Immature natural killer cell (primary cell): Measurements from ENCODE around the gene GNAL. TPM values are rescaled to one million over a fixed set of nuclear protein-coding genes. Genes with fewer than 3 reads are reported as not detected.
"Not testable (repeated sequence)": the region's sequence is repeated elsewhere in the genome, so short reads cannot be mapped to it uniquely, and the experiment has no call there.

Experiments
- DNase-seq, 3 donors: peaks; one replicate each; pipeline ENCODE4 v3.0.0; 2022; ENCODE audit warnings: mixed read lengths in 1 of 3
- H3K27ac Mint-ChIP-seq, 6 donors: one replicate each; pipeline ENCODE4 v1.8.0; 2020; ENCODE audit warnings: mixed read lengths in 6 of 6, mild to moderate bottlenecking in 5 of 6, inconsistent platforms in 4 of 6, moderate library complexity in 3 of 6
- H3K27me3 Mint-ChIP-seq, 3 donors: one replicate each; pipeline ENCODE4 v1.8.0; 2020 to 2021; ENCODE audit warnings: low read depth in 3 of 3, mild to moderate bottlenecking in 3 of 3, mixed read lengths in 3 of 3, moderate library complexity in 3 of 3, inconsistent platforms in 1 of 3
- H3K36me3 Mint-ChIP-seq, 3 donors: one replicate each; pipeline ENCODE4 v1.8.0; 2020; ENCODE audit warnings: mixed read lengths in 3 of 3, inconsistent platforms in 2 of 3, mild to moderate bottlenecking in 2 of 3
- H3K4me1 Mint-ChIP-seq, 2 donors: one replicate each; pipeline ENCODE4 v1.8.0; 2020; ENCODE audit warnings: inconsistent platforms in 2 of 2, mild to moderate bottlenecking in 2 of 2, mixed read lengths in 2 of 2, moderate library complexity in 1 of 2
- H3K4me3 Mint-ChIP-seq, 5 donors: one replicate each; pipeline ENCODE4 v1.8.0; 2020; ENCODE audit warnings: mild to moderate bottlenecking in 5 of 5, mixed read lengths in 5 of 5, inconsistent platforms in 3 of 5, moderate library complexity in 3 of 5
- H3K9me3 Mint-ChIP-seq, 6 donors: one replicate each; pipeline ENCODE4 v1.8.0; 2020; ENCODE audit warnings: mild to moderate bottlenecking in 6 of 6, mixed read lengths in 6 of 6, inconsistent platforms in 4 of 6, moderate library complexity in 3 of 6
- polyA plus RNA-seq, 3 donors: library from polyadenylated mRNA; unstranded; fragments of 300-500 nt; fragmentation: Illumina TruSeq; gene quantifications; one replicate each; pipeline ENCODE4 v1.2.3, GENCODE V29; 2021

Gene GNAL
- polyA plus RNA-seq, 3 donors from 2014 or later: 4.1 to 4.9 (median 4.2) TPM

GRCh38 chr18:11883153-11883552, 194.1 kb downstream of the GNAL start:
- no peak overlapping the region for H3K4me3 Mint-ChIP-seq
- peaks cover 0 to 2% of the 10 kb centered on the region in 2 donors for H3K4me1 Mint-ChIP-seq
- no peak for DNase-seq
- H3K27me3 Mint-ChIP-seq: peaks cover 0 to 4% (median 0%) of the 10 kb centered on the region in 3 donors
- peak overlapping the region in 2 of 6 donors; percentile 52 to 53 for H3K27ac Mint-ChIP-seq
- no peaks in the 10 kb centered on the region for H3K9me3 Mint-ChIP-seq
- H3K36me3 Mint-ChIP-seq: peaks cover 15 to 39% (median 21%) of the 10 kb centered on the region in 3 donors

DNA sequence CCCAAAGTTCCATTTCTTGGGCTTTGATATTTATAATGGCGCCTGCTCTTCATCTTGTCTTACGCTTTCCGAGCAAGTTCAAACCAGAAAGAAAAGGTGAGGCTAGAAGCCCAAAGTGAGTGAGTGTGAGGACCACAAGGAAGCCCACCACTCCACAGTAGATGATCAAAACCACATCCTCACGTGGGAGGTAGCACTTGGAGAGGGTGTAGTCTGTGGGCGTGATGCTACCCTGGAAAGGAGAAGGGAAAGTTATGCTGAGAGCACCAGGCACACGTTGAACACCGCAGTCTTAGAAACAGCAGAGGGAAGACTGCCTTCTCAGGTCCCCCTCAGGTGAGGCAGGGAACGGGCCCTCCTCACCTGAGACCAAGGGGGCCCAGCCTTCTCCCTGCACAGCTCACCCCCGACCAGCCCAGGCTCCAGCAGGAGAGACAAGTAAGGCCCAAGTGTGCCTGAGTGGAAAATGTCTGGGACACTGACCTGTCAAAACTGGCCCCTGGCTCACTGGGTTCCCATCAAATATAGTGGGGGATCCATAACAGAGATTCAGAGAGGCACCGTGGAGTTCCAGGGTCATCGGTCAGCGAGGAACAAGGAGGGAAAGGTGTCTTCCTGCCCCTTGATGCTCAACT, 195.4 kb downstream of the GNAL start:
- Mint-ChIP-seq H3K4me1 (peaks cover 0 to 2% of the 10 kb centered on the region in 2 donors), H3K36me3 (peaks cover 15 to 45% (median 21%) of the 10 kb centered on the region in 3 donors), H3K27ac (no peak overlapping the region), H3K4me3 (no peak overlapping the region), H3K27me3 (peaks cover 0 to 4% (median 0%) of the 10 kb centered on the region in 3 donors), H3K9me3 (no peaks in the 10 kb centered on the region)
- no peak for DNase-seq

- H3K4me1 Mint-ChIP-seq: peaks cover 0 to 2% of the 10 kb centered on the region in 2 donors
- peaks cover 15 to 46% (median 21%) of the 10 kb centered on the region in 3 donors for H3K36me3 Mint-ChIP-seq
- DNase-seq: no peak
- H3K4me3 Mint-ChIP-seq: no peak overlapping the region
- no peak overlapping the region for H3K27ac Mint-ChIP-seq
- peaks cover 0 to 5% (median 0%) of the 10 kb centered on the region in 3 donors for H3K27me3 Mint-ChIP-seq
- H3K9me3 Mint-ChIP-seq: no peaks in the 10 kb centered on the region
These were observed 196.3 kb downstream of the GNAL start for GRCh38 chr18:11885278-11885947.

DNA sequence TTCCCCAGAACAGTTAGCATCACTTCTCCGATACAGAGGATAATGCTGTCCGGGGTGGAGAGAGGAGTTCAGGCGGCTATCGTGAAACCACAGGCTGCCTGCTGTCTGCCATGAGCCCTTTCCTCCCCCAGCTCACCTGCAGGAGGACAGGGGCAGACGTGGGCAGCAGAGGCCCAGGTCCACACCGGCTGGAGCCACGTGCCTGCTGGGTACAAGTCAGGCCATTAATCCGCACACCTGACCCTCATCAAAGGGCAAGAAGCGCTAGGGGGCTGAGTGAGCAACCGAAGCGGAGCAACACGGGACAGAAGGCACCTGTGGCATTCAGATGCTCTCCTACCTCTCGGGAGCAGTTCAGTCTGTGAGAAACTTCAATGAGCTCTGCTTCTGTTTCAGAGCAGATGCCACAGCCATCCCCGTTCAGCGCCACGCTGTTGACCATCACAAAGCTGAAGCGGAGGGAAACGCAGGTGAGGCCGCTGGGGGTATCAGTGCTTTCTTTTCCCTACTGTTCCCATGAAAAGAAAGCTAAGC, 197.6 kb downstream of the GNAL start:
- no peak overlapping the region for H3K27ac Mint-ChIP-seq
- H3K4me1 Mint-ChIP-seq: peaks cover 0 to 2% of the 10 kb centered on the region in 2 donors

GRCh38 chr18:11887328-11888128, 198.5 kb downstream of the GNAL start:
- DNase-seq: no peak
- H3K4me1 Mint-ChIP-seq: peaks cover 0 to 2% of the 10 kb centered on the region in 2 donors
- peaks cover 0 to 3% (median 0%) of the 10 kb centered on the region in 3 donors for H3K27me3 Mint-ChIP-seq
- H3K36me3 Mint-ChIP-seq: peaks cover 14 to 38% (median 18%) of the 10 kb centered on the region in 3 donors
- peak overlapping the region in 2 of 6 donors; percentile 20 to 73 for H3K27ac Mint-ChIP-seq
- H3K9me3 Mint-ChIP-seq: no peaks in the 10 kb centered on the region
- no peak overlapping the region for H3K4me3 Mint-ChIP-seq

More for the DNA sequence above, 197.6 kb downstream of the GNAL start:
- DNase-seq: no peak
- no peaks in the 10 kb centered on the region for H3K9me3 Mint-ChIP-seq
- H3K27me3 Mint-ChIP-seq: peaks cover 0 to 5% (median 0%) of the 10 kb centered on the region in 3 donors
- no peak overlapping the region for H3K4me3 Mint-ChIP-seq
- H3K36me3 Mint-ChIP-seq: peaks cover 18 to 42% (median 18%) of the 10 kb centered on the region in 3 donors

DNA sequence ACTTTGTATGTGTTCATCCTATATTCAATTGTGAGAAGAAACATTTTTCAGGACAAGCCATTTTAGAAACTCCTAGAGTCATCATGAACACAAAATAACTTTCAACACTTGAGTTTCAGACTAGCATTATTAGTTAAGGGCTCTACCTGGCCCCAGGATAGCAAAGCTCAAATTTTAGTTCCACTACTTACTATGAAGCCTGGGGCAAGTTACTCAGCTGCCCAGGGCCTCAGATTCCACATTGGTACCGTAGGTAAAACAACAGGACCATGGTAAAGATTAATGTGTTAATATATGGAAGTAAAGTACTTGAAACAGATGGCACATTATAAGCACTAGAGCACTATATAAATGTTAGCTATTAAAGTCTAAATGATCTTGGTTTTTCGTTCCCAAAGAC, 199.7 kb downstream of the GNAL start:
- Mint-ChIP-seq H3K27me3 (peaks cover 0 to 3% (median 0%) of the 10 kb centered on the region in 3 donors), H3K9me3 (no peaks in the 10 kb centered on the region), H3K4me3 (no peak overlapping the region), H3K27ac (no peak overlapping the region), H3K4me1 (peaks cover 0 to 2% of the 10 kb centered on the region in 2 donors), H3K36me3 (peaks cover 16 to 40% (median 23%) of the 10 kb centered on the region in 3 donors)
- no peak for DNase-seq

- Mint-ChIP-seq H3K9me3 (no peaks in the 10 kb centered on the region), H3K4me3 (no peak overlapping the region), H3K36me3 (peaks cover 16 to 41% (median 22%) of the 10 kb centered on the region in 3 donors), H3K27me3 (peaks cover 0 to 3% (median 0%) of the 10 kb centered on the region in 3 donors), H3K27ac (no peak overlapping the region), H3K4me1 (peaks cover 0 to 2% of the 10 kb centered on the region in 2 donors)
- no peak for DNase-seq
These were observed 200.2 kb downstream of the GNAL start for GRCh38 chr18:11889284-11889683.

DNA sequence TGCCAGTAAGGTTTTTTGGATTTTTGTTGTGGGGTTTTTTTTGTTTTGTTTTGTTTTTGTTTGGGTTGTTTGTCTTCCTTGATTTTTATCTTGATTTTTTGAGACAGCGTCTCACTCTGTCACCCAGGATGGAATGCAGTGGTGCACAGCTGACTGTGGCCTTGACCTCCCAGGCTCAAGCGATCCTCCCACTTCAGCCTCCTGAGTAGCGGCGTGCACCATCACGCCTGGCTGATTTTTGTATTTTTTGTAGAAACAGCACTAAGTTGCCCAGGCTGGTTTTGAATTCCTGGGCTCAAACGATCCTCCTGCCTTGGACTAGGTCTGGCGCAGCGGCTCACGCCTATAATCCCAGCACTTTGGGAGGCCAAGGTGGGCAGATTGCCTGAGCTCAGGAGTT, 202.7 kb downstream of the GNAL start:
- Mint-ChIP-seq H3K36me3 (peaks cover 16 to 38% (median 26%) of the 10 kb centered on the region in 3 donors), H3K27ac (no peak overlapping the region), H3K4me3 (no peak overlapping the region), H3K27me3 (peaks cover 0 to 2% (median 0%) of the 10 kb centered on the region in 3 donors), H3K4me1 (no peaks in the 10 kb centered on the region), H3K9me3 (no peaks in the 10 kb centered on the region)
- DNase-seq: no peak

GRCh38 chr18:11892438-11892837, 203.4 kb downstream of the GNAL start:
- not testable (repeated sequence) for H3K4me1 Mint-ChIP-seq, DNase-seq, H3K4me3 Mint-ChIP-seq, H3K9me3 Mint-ChIP-seq, H3K27me3 Mint-ChIP-seq, H3K27ac Mint-ChIP-seq
- H3K36me3 Mint-ChIP-seq: peaks cover 12 to 40% (median 26%) of the 10 kb centered on the region in 3 donors

- peaks cover 3 to 31% (median 26%) of the 10 kb centered on the region in 3 donors for H3K36me3 Mint-ChIP-seq
- H3K4me3 Mint-ChIP-seq: no peak overlapping the region
- no peak for DNase-seq
- peaks cover 6 to 17% of the 10 kb centered on the region in 2 donors for H3K4me1 Mint-ChIP-seq
- H3K27me3 Mint-ChIP-seq: no peaks in the 10 kb centered on the region
- H3K27ac Mint-ChIP-seq: peak overlapping the region in 1 of 6 donors; percentile 62
- H3K9me3 Mint-ChIP-seq: no peaks in the 10 kb centered on the region
These were observed 208.7 kb downstream of the GNAL start for GRCh38 chr18:11897781-11898180.

DNA sequence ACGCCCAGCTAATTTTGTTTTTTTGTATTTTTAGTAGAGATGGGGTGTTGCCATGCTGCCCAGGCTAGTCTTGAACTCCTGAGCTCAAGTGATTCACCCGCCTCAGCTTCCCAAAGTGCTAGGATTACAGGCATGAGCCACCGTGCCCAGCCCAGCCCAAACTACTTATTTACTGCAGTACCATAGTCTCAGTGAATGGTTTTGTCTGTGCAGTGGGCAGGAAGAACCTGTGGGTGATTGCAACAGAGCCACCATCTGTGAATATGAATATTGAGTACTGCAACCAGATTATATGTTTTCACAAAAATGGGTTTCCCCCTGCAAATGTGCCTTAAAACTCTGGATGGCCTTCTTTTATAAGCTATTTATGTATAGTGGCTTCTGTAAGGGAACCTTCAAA, 210.0 kb downstream of the GNAL start:
- Mint-ChIP-seq H3K27ac (peak overlapping the region in 1 of 6 donors; percentile 19), H3K4me3 (no peak overlapping the region), H3K4me1 (peaks cover 6 to 21% of the 10 kb centered on the region in 2 donors), H3K9me3 (no peaks in the 10 kb centered on the region), H3K27me3 (no peaks in the 10 kb centered on the region), H3K36me3 (peaks cover 0 to 32% (median 17%) of the 10 kb centered on the region in 3 donors)
- DNase-seq: no peak

DNA sequence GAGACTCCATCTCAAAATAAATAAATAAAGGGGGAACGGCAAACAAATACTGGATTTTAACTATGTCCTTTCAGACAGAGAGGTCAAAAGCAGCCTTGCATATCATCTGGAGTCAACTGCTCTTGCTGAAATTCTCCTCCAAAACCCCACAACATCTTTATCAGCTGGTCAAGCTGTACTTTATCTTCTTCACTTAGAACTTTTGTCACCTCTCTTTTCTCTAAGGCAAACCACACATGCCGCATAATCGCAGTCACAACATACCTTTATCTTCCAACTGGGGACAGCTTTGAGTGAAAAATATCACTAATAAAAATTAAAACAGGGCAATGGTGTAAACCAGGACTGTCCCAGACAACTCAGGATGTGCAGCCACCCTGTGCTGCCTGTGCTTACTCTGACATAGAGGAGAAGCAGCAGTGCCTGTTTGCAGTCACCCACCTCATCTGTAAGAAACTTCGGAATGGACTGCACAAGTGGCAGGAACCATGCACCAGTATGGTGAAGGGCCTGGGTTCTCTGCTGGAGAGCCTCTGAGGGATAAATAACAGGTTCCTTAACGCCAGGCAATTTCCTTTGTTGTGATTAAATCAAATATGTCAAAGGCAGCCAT, 212.9 kb downstream of the GNAL start:
- no peak for DNase-seq
- H3K27me3 Mint-ChIP-seq: no peaks in the 10 kb centered on the region
- H3K4me1 Mint-ChIP-seq: peaks cover 14 to 35% of the 10 kb centered on the region in 2 donors
- H3K9me3 Mint-ChIP-seq: no peaks in the 10 kb centered on the region
- H3K4me3 Mint-ChIP-seq: no peak overlapping the region
- H3K27ac Mint-ChIP-seq: peak overlapping the region in 3 of 6 donors; percentile 1 to 69 (median 50)
- peaks cover 0 to 32% (median 10%) of the 10 kb centered on the region in 3 donors for H3K36me3 Mint-ChIP-seq
